NCI-H2081 (cell line): ENCODE measurements around the gene CHST11.

Source experiments
- DNase-seq, 2 experiments: peaks; one replicate each; lab custom pipeline; 2025; lab: John Stamatoyannopoulos, UW

Gene CHST11

DNA sequence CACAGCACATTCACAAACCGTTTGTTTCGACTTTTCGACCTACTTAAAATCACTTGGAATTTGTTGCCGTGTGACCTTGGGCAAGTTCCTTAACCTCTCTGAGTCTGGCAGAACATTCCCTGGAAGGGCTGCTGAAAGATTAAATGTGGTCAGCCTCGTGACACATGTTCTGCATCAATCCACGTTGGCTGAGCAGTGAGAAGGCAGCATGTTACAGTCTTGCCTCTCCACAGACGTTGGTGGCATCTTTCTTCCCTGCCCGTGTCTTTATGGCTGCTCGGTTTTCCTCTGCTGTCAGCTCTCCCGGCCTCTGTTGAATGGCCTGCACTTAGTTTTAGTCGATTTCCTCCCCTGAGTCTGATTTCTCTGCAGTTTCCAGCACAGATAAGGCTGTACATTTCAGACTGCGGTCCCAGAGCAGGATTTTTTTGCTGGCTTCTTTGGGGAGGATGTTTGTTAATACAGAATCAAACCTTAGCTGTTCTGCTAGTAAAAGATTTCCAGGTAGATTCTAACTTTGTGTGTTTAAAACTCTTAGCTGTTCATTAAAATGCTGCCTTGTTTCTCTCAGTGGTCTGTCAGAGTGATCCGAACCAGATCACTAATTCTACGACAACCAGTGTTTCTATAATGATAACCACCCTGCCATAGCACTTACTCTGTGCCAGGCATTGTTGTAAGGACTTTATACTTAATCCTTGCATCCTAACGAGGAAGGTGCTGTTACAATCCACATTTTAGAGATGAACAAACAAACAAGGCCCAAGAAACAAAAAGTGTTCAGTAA, 217.1 kb downstream of the CHST11 start:
- DNase-seq: no peak

DNA sequence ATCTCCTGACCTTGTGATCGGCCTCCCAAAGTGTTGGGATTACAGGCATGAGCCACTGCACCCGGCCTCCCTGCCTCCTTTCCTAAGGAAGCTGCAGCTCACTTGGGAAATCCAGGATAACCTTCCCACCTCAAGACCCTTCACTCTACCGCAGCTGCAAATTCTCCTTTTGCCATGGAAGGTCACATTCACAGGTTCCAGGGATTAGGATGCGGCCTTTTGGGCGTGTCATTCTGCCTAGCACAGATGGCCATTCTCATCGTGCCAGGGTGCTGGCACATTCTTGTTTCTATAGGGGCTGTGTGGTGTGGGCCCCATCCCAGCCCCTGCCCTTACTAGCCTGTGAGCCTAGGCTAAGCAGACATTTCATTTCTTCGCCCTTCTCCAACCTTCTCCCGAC, 219.9 kb downstream of the CHST11 start:
- no peak for DNase-seq

DNA sequence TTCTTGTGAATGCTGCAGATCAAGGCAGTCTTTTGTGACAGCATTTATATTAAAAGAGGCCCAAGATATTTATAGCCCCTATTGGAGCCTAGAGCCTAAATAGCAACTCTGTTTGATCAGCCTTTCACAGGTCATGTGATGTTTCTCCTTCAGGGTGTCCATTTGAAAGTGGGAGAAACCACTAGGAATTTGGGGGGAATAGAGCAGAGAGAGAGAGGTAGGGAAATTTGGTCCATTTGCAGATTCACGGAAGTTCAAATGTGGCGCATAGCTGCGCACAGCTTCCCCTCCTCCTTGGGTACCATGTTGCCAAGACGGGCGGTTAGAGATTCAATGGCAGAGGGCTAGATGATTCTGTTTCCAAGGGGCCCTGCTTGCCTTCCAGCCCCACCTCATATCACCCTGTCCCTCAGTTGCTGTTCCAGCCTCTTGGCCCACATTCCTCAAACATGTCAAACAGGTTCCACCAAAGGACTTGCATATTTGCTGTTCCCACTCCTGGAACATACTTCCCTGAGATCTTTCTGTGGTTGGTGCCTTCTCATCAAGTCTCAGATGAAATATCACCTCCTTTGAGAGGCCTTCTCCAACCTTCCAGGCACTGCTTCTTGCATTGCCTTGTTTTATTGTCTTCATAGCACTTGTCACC, 220.8 kb downstream of the CHST11 start:
- DNase-seq: no peak

GRCh38 chr12:104680070-104680469, 223.3 kb downstream of the CHST11 start:
- peak; percentile 16 to 29 for DNase-seq

- no peak for DNase-seq
Measured at GRCh38 chr12:104680491-104680890, 223.7 kb downstream of the CHST11 start.

- no peak for DNase-seq
Measured at GRCh38 chr12:104681012-104681690, 224.4 kb downstream of the CHST11 start.

- DNase-seq: no peak
Measured at GRCh38 chr12:104682790-104683279, 226.1 kb downstream of the CHST11 start.

DNA sequence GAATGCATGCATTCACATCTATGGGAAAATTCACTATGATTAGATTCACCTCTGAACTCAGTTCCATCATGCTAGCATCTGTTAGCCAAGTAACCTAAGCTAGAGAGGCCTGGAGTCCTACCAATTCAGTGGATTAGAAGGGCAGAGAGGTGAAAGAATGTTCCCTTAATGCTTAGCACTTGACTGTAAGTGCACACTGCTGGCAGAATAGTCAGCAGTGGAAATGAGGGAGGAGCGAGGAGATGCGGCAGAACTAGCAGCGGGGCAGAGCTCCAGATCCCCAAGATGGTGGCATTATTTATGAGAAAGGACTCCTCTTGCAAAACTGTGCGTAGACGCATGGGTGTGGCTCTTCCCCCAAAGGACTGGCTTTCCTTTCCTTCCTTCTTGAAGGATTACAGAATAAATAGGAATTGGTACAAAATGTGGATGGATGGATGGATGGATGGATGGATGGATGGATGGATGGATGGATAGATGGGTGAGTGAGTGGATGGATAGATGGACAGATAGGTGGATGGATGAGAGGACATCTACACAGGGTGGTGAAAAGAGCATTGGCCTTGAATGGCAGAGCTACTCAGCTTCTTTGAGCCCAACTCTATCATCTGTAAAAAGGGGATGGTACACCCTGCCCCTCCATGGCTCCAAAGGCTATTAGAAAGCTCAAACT, 227.2 kb downstream of the CHST11 start:
- DNase-seq: no peak

GRCh38 chr12:104684884-104685283, 228.1 kb downstream of the CHST11 start:
- no peak for DNase-seq

DNA sequence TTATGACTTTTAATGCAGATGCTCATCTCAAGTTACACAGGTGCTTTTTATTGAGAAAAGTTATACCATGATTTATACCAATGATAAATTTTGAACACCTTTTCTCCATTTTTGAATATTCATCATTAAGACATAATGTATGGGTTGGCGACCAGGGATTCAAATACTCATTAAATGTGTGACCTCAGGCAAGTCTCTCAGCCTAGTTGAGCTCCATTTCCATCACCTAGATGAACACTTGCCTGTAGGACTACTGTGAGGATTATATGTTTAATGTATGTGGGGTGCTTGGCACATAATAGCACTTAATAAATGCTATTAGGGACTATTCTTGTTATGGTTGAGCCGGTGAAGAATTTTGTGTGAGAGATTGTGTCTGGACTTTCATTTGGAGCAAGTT, 228.6 kb downstream of the CHST11 start:
- DNase-seq: no peak

DNA sequence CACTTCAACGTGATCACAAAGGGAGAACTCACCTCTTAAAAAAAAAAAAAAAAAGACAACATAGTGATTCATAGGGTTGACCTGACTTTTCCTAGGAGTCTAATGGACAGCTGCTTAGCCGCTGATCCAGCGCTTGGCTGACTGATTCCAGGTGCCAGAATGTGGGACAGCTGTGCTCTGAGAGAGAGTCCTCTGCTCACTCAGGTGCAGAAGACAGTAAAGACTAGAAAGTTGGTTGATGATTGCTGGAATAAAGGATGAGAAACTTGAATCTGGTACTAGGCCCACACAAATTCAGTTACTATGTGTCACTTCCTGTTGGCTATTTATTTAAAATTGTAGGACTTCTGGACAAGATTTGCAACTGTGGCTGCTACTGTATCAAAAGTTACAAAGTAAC, 229.4 kb downstream of the CHST11 start:
- no peak for DNase-seq

- no peak for DNase-seq
Measured at GRCh38 chr12:104687823-104688573, 231.2 kb downstream of the CHST11 start.

DNA sequence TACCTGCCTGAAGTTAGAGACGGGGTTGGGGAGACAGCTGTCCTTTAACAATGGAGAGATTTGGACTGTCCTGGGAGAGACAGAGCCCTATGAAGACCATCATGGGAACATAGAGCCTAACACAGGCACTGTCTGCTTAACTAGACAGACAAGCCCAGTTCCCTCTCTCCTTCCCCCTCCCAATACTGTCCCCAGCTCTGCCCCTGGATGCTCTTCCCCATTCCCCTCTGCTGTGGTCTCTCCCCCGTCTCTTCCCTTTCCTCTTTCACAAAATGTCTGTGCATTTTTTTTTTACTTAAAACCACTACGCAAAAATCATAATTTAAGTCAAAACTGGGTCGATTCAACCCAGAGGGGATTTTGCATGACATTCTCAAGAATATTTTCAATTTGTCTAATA, 232.9 kb downstream of the CHST11 start:
- no peak for DNase-seq

DNA sequence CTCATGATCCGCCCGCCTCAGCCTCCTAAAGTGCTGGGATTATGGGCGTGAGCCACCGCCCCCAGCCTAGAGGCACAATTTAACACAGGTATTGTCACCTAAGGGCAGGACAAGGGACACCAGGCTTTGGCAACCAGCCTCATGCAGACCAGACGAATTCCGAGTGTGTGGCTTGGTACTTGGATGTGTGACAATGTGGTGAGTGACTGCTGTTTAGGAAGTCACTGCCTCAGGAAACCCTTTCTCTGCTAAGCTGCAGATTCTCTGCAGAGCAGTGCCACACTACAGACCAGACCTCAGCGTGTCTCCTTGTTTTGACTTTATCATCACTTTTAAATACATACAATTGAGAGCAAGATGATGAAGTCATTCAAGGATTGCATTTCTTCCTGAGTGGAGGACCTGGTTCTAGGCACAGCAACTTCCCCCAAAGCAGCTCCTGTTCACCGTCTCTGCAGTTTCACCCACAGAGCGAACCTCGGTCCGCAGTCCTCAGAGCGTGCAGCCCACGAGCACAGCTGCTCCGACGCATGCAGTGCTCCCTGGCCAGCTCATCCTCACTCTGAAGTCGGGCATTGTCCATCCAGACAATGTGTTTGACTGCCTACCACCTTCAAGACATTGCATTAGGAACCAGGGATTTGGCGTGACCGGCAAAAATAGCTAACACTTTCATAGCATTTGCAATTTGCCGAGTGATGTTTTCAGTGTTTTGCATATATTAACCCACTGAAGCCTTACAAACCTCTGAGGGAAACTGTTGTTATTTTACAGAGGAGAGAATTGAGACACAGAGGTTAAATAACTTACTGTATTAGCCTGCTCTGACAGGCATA, 235.2 kb downstream of the CHST11 start:
- DNase-seq: no peak

- DNase-seq: no peak
Measured at GRCh38 chr12:104692557-104693218, 235.9 kb downstream of the CHST11 start.

DNA sequence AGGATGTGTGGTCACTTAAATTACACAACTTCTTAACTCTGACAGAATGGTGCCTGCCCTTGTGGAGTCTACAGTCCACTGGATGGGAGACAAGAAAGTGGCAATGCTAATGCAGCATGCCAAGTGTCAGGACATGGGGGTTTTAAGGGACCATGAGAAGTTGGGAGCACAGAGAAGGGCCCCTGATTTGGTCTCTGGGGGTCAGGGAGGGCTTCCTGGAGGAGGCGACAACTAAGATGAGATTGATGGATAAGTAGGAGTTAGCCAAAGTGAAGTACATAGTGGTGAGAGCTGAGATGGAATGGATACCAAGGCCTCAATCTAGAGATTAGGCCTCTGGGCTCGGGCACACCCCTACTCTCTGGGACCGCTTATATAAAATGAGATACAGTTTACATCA, 236.7 kb downstream of the CHST11 start:
- no peak for DNase-seq

DNA sequence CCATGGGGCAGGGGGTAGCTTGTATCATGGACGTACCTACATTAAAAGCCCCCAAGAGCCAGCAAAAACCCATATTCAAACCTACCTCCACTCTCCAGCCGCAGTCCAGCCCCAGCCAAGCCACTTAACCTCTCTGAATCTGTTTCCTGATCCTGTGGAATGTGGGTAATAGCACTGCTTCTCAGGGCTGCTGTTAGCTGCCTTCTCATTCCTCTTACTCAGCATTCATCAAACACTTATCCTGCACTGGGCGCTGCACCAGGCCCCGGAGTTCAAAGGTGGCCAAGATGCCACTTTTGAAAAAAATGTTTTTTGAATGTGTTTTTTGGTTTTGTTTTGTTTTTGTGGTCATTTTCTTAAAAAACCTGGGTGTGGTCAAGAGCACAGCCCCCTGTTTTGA, 237.4 kb downstream of the CHST11 start:
- DNase-seq: no peak

DNA sequence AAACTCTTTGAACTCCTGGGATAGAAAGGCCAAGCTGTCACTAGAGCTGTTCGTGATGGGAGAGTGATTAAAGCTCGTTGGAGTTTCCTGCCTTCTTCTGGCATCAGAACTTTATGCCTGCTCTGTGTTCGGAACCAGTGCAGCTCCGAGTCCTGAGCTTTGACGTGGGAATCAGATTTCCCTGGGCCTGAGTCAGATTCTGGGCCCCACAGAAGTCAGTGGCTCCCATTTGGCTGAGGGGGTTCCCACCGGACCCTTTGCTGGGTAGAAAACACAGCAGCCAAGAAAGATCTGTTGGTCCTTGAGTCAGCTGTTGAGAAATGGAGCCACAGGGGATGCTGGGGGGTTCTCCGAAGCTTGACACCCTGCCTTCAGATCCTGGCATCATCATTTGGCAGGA, 238.0 kb downstream of the CHST11 start:
- DNase-seq: no peak

DNA sequence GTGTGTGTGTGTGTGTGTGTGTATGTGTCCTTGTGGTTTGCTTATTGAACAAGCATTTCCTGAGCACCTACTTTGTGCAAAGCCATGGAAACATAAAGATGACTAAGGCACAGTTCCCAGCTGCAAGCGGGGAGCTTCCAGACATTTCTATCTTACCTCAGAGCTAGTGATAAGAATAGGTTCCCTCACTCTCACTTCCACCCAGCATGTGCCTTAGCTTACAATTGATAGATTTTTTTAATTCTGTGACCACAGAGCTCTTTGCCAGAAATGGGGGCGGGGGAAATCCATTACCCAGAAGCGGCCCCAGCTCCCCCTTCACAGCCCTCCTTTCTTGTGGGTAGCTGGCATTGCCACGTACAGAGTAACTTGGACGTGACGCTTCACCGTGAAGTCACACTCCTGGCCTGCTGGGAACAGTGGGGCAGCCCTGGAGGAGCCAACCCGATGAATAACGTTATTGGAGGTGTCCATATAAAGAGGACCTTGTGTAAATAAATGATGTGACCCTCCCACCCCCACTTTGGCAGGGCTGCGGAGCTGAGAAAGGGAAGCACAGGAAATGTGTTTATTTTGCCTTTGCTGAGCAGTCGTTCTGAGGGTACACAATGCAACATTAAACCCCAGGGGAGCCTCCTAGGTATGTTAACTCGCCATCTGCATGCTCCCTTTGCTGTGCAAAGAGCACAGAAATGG, 238.9 kb downstream of the CHST11 start:
- DNase-seq: peak; percentile 61 to 75

DNA sequence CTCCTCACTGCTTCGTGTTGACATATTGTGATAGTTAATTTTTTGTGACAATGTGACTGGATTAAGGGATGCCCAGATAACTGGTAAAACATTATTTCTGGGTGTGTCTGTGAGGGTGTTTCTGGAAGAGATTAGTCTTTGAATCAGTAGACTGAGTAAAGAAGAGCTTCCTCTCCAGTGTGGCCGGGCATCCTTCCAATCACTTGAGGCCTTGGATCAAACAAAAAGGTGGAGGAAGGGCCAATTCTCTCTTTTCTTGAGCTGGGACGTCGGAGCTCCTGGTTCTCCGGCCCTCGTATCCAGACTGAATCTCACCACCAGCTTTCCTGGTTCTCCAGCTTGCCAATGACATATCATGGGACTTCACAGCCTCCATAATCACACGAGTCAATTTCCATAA, 240.4 kb downstream of the CHST11 start:
- DNase-seq: no peak
